AML-193 (cell line): ENCODE data around the gene TNFSF13.
A peak's percentile ranks its signal among the peaks of the same experiment; 100 is the strongest.

ENCODE experiments used
- DNase-seq, 2 experiments: peaks; one replicate each; lab custom pipeline; 2025; lab: John Stamatoyannopoulos, UW

The TNFSF13 gene

GRCh38 chr17:7558544-7559319 lies at the start of gene TNFSF13:
TSS of gene TNFSF13 (plus strand) at chr17:7558750. CDS start at chr17:7559040, 290 bp downstream.
- DNase-seq = peak; percentile 74 to 82

GRCh38 chr17:7508846-7509245 lies 49.7 kb upstream of the TNFSF13 start:
- DNase-seq = no peak

- DNase-seq = no peak
Observed at GRCh38 chr17:7509937-7510336, 48.6 kb upstream of the TNFSF13 start.

- DNase-seq = no peak
Observed at GRCh38 chr17:7511108-7511507, 47.4 kb upstream of the TNFSF13 start.

GRCh38 chr17:7512105-7512504 lies 46.4 kb upstream of the TNFSF13 start:
- DNase-seq = no peak

- DNase-seq = no peak
Observed at GRCh38 chr17:7512824-7513540, 45.6 kb upstream of the TNFSF13 start.

GRCh38 chr17:7513850-7514419 lies 44.6 kb upstream of the TNFSF13 start:
- no peak for DNase-seq

- no peak for DNase-seq
Observed at GRCh38 chr17:7515911-7516610, 42.5 kb upstream of the TNFSF13 start.

GRCh38 chr17:7523033-7523432 lies 35.5 kb upstream of the TNFSF13 start:
- no peak for DNase-seq

GRCh38 chr17:7528842-7529241 lies 29.7 kb upstream of the TNFSF13 start:
- no peak for DNase-seq

- DNase-seq = no peak
Observed at GRCh38 chr17:7530023-7530900, 28.3 kb upstream of the TNFSF13 start.

- DNase-seq = no peak
Observed at GRCh38 chr17:7538050-7538449, 20.5 kb upstream of the TNFSF13 start.

- no peak for DNase-seq
Observed at GRCh38 chr17:7538891-7539545, 19.5 kb upstream of the TNFSF13 start.

GRCh38 chr17:7541074-7541621 lies 17.4 kb upstream of the TNFSF13 start:
- DNase-seq = no peak

GRCh38 chr17:7544911-7545310 lies 13.6 kb upstream of the TNFSF13 start:
- DNase-seq = no peak

- DNase-seq = no peak
Observed at GRCh38 chr17:7548585-7549400, 9.8 kb upstream of the TNFSF13 start, which contains the start of gene TNFSF12. TSS of gene TNFSF12 (plus strand) at chr17:7549058. CDS start at chr17:7549154, 96 bp downstream.

GRCh38 chr17:7549401-7550055 lies 9.0 kb upstream of the TNFSF13 start:
- DNase-seq = no peak

- no peak for DNase-seq
Observed at GRCh38 chr17:7550344-7550743, 8.2 kb upstream of the TNFSF13 start.

- DNase-seq = no peak
Observed at GRCh38 chr17:7551396-7551795, 7.2 kb upstream of the TNFSF13 start.
